Measurements from ENCODE around the gene GDF15. TPM values are rescaled to one million over a fixed set of nuclear protein-coding genes. Genes with fewer than 3 reads are reported as not detected.

Gene GDF15
- total and polyA plus RNA-seq, 2 experiments from 2014 or later, result 12.6 to 19.8 TPM

GRCh38 chr19:18393836-18394235, 7.9 kb downstream of the GDF15 start:
- H3K4me3 ChIP-seq, result no peak overlapping the region
- H3F3A ChIP-seq (replicated peaks; ENCODE audit: low read depth), result 0 out of 2 replicates have a peak, but pooled peaks cover 12% of the 10 kb centered on the region
- H3K36me3 ChIP-seq (ENCODE audit: insufficient read depth), result no peaks in the 10 kb centered on the region
- peaks cover 24% of the 10 kb centered on the region for H3K27me3 Mint-ChIP-seq (ENCODE audit: insufficient read depth, low read depth, poor library complexity)
- DNase-seq (ENCODE audit: low spot score), result no peak
- no peak overlapping the region for H3K4me2 ChIP-seq
- no peak overlapping the region; the same call in 1 of the 2 replicates for H3K27ac Mint-ChIP-seq
- H3K4me1 Mint-ChIP-seq, result peaks cover 3% of the 10 kb centered on the region; the same call in 1 of the 3 replicates
- peaks cover 2% of the 10 kb centered on the region; the same call in 1 of the 2 replicates for H3K4me1 ChIP-seq (ENCODE audit: insufficient read depth)
- H3K27ac ChIP-seq (ENCODE audit: low read depth), result no peak overlapping the region
- TF ChIP-seq POLR2AphosphoS5 (IDR thresholded peaks at IDR 0.05; ENCODE audit: low read depth) (no peak), CREB1 (CRISPR knock-in tag; IDR thresholded peaks at IDR 0.05; ENCODE audit: low read depth) (no peak), CTCF (conservative IDR thresholded peaks at IDR 0.05; ENCODE audit: low read depth in 2 of 2) (no peak), REST (IDR thresholded peaks at IDR 0.05; ENCODE audit: unreplicated experiment) (no peak), ZNF114 (CRISPR knock-in tag; IDR thresholded peaks at IDR 0.05) (no peak), ZNF331 (CRISPR knock-in tag; IDR thresholded peaks at IDR 0.05; ENCODE audit: low read depth) (no peak), STAT1 (IDR thresholded peaks at IDR 0.05; ENCODE audit: unreplicated experiment) (no peak), EZH2 (IDR thresholded peaks at IDR 0.05; ENCODE audit: low read depth, unreplicated experiment) (no peak), JUNB (IDR thresholded peaks at IDR 0.05; ENCODE audit: unreplicated experiment) (no peak), EZH2phosphoT487 (IDR thresholded peaks at IDR 0.05; ENCODE audit: unreplicated experiment) (no peak), ETS1 (IDR thresholded peaks at IDR 0.05) (no peak), NANOG (IDR thresholded peaks at IDR 0.05; ENCODE audit: borderline replicate concordance) (no peak)
- TF ChIP-seq, protein P1, sequence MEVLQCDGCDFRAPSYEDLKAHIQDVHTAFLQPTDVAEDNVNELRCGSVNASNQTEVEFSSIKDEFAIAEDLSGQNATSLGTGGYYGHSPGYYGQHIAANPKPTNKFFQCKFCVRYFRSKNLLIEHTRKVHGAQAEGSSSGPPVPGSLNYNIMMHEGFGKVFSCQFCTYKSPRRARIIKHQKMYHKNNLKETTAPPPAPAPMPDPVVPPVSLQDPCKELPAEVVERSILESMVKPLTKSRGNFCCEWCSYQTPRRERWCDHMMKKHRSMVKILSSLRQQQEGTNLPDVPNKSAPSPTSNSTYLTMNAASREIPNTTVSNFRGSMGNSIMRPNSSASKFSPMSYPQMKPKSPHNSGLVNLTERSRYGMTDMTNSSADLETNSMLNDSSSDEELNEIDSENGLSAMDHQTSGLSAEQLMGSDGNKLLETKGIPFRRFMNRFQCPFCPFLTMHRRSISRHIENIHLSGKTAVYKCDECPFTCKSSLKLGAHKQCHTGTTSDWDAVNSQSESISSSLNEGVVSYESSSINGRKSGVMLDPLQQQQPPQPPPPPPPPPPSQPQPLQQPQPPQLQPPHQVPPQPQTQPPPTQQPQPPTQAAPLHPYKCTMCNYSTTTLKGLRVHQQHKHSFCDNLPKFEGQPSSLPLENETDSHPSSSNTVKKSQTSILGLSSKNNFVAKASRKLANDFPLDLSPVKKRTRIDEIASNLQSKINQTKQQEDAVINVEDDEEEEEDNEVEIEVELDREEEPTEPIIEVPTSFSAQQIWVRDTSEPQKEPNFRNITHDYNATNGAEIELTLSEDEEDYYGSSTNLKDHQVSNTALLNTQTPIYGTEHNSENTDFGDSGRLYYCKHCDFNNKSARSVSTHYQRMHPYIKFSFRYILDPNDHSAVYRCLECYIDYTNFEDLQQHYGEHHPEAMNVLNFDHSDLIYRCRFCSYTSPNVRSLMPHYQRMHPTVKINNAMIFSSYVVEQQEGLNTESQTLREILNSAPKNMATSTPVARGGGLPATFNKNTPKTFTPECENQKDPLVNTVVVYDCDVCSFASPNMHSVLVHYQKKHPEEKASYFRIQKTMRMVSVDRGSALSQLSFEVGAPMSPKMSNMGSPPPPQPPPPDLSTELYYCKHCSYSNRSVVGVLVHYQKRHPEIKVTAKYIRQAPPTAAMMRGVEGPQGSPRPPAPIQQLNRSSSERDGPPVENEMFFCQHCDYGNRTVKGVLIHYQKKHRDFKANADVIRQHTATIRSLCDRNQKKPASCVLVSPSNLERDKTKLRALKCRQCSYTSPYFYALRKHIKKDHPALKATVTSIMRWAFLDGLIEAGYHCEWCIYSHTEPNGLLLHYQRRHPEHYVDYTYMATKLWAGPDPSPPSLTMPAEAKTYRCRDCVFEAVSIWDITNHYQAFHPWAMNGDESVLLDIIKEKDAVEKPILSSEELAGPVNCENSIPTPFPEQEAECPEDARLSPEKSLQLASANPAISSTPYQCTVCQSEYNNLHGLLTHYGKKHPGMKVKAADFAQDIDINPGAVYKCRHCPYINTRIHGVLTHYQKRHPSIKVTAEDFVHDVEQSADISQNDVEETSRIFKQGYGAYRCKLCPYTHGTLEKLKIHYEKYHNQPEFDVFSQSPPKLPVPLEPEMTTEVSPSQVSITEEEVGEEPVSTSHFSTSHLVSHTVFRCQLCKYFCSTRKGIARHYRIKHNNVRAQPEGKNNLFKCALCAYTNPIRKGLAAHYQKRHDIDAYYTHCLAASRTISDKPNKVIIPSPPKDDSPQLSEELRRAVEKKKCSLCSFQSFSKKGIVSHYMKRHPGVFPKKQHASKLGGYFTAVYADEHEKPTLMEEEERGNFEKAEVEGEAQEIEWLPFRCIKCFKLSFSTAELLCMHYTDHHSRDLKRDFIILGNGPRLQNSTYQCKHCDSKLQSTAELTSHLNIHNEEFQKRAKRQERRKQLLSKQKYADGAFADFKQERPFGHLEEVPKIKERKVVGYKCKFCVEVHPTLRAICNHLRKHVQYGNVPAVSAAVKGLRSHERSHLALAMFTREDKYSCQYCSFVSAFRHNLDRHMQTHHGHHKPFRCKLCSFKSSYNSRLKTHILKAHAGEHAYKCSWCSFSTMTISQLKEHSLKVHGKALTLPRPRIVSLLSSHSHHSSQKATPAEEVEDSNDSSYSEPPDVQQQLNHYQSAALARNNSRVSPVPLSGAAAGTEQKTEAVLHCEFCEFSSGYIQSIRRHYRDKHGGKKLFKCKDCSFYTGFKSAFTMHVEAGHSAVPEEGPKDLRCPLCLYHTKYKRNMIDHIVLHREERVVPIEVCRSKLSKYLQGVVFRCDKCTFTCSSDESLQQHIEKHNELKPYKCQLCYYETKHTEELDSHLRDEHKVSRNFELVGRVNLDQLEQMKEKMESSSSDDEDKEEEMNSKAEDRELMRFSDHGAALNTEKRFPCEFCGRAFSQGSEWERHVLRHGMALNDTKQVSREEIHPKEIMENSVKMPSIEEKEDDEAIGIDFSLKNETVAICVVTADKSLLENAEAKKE (CRISPR knock-in tag; IDR thresholded peaks at IDR 0.05), result no peak
- H3K9me3 Mint-ChIP-seq, result no peaks in the 10 kb centered on the region
- H3K79me2 ChIP-seq (replicated peaks; ENCODE audit: insufficient read depth), result no peaks in the 10 kb centered on the region
- no peaks in the 10 kb centered on the region for H3K9me2 ChIP-seq (ENCODE audit: insufficient read depth)
- no peak overlapping the region for H2AFZ ChIP-seq
- peaks cover 12% of the 10 kb centered on the region for H3K27me3 ChIP-seq (ENCODE audit: insufficient read depth)
- H3K4me3 Mint-ChIP-seq, result no peak overlapping the region
- peaks cover 11% of the 10 kb centered on the region for H3K36me3 Mint-ChIP-seq (ENCODE audit: low read depth)
- no peak for ATAC-seq
- H4K20me1 ChIP-seq (replicated peaks; ENCODE audit: insufficient read depth), result no peaks in the 10 kb centered on the region

Data from GM23338 (cell line).